OCI-LY7 (cell line): Measurements from ENCODE around the gene MYO16.

ENCODE experiments used
- CTCF ChIP-seq: fragments of 200-600 bp; sonication (generic); conservative IDR thresholded peaks from 2 replicates; pipeline ENCODE4 v1.5.1; 2014; ENCODE audit warnings: mild to moderate bottlenecking, antibody characterized with exemption, low read length, moderate library complexity, mixed read lengths
- EZH2phosphoT487 ChIP-seq: fragments of 200-600 bp; sonication (generic); IDR thresholded peaks from 2 replicates; pipeline ENCODE4 v1.6.1; 2018; ENCODE audit warnings: low read depth, borderline replicate concordance, mild to moderate bottlenecking, mixed run types, antibody characterized with exemption, low read length, moderate library complexity, mixed read lengths

- TF ChIP-seq CTCF (no peak), EZH2phosphoT487 (no peak)
Observed at GRCh38 chr13:109146912-109147647, 517.7 kb downstream of the MYO16 start.
